GM21717 (cell line): ENCODE results near the gene GRIA1.
"Not testable (repeated sequence)": the region's sequence is repeated elsewhere in the genome, so short reads cannot be mapped to it uniquely, and the experiment has no call there.

Experiments
- ATAC-seq: cut with Tn5 transposase; IDR thresholded peaks from one replicate; pipeline ENCODE4 v1.9.1; 2021; ENCODE audit warnings: mild to moderate bottlenecking, moderate library complexity; ENCODE audit not compliant: unreplicated experiment

The GRIA1 gene

DNA sequence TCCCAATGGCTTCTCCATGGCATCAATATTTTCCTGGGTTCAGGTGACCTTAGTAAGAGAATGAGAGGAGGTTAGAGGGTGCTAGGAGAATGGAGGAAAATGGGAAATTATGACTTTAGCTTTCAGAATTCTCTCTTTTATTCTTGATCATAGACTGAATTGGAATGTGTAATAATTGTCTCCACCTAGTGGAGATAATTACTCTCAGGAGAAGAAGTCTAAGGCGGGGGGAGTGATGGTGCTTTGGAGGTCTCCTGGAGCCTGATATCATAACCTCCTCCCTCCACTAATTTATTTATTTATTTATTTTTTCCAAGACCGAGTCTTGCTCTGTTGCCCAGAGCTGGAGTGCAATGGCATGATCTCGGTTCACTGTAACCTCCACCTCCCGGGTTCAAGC, 221.3 kb downstream of the GRIA1 start:
- no peak for ATAC-seq

DNA sequence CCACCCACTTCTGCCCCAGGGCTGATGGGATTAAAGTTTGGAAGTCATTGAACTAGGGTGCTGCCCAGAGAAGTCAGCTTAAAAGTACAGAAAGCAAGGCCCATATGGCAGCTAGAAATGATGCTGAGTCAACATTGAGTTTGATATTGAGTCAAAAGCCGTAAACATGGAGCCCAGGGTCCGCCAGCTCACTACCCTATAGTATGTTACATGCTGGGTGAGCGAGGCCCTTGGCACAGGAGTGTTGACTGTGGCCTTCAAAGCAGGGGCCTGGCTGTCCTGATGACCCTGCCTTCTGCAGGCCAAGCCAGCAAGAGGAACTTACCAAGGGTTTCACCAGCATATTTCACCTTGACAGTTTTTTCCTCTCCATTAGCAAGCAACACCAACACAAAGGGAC, 222.5 kb downstream of the GRIA1 start:
- ATAC-seq: no peak

DNA sequence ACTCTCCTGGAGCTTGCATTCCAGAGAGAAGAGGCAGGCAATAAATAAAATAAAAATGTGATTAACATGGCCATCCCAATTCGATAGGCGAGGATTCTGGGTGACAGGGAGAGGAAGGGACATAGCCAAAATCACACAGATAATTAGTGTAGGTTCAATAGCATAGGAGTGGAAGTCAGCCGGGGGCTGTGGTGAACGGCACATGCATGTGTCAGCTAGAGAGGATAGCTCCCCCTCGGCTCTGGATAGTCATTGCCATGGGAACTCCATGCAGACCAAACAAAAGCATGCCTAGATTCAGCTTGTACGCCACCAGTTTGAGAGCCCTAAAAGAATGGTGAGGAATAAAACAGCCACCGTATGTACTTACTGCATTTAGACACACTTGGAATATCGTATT, 223.5 kb downstream of the GRIA1 start:
- no peak for ATAC-seq

DNA sequence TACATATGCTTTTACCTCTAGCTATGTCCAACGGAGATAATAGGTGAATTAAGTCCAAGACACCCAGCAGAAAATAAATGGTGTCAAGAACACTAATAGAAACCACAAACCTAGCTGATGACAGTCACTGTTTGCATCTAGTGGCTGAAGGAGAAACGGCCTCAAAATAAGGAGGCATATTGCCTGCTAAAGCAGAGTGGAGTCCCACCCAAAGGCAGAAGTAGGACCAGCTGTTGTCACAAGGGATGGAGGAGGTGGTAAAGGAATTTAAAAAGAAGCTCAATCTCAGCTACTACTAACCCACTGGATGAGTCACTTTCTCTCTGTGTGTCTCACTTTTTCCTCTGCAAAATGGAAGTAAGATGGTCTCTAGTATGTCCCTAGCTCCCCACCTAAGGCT, 224.3 kb downstream of the GRIA1 start:
- ATAC-seq: no peak

DNA sequence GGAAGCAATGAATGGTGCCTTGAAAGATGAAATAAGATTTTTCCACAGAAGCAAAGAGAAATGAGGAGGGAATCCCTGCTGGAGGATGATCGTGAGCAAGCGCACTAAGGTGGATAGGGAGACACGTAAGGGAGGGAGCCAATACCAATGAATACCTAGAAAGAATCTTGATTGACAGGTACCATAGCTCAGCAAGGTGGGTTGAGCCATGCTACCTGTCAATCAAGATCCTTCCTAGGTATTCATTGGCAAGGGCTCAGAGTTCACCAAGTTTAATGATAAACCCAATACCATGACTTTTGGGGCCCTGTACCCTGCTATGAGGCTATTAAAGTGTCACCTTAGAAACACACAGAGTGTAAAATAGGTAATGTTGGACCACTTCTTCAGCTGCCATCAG, 226.8 kb downstream of the GRIA1 start:
- no peak for ATAC-seq

DNA sequence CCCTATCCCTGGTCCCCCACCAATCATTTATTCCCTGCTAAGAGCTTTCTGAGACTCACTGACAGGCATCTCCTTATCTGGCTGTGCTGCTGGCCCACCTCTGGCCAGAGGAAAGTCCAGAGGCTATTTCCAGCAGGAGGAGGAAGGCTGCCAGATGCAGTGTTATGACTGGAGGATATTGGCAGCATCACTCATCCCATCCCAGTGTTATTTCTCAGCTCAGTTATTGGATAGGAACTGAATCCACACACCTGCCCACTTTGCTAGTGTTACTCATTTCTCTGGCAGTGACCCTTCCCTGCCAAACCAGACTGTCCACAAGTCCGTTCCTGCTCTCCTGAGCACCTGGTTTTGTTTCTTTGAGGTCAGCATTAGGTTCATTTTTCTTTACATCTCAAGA, 228.2 kb downstream of the GRIA1 start:
- ATAC-seq: no peak

DNA sequence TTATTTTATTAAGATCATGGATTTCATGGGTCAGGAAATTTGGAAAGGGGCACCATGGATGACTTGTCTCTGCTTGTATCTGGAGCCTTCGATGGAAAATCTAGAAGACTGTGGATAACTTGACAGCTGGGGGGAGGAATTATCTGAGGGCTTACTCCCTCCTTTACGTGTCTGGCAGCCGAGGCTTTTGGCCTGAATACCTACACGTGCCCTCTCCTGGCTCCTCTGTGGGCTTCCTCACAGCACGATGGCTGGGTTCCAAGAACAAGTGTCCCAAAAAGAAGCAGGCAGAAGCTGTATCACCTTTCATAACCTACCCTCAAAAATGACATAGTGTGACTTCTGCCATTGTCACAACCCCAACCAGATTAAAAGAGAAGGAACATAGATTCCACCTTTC, 228.9 kb downstream of the GRIA1 start:
- ATAC-seq: no peak

DNA sequence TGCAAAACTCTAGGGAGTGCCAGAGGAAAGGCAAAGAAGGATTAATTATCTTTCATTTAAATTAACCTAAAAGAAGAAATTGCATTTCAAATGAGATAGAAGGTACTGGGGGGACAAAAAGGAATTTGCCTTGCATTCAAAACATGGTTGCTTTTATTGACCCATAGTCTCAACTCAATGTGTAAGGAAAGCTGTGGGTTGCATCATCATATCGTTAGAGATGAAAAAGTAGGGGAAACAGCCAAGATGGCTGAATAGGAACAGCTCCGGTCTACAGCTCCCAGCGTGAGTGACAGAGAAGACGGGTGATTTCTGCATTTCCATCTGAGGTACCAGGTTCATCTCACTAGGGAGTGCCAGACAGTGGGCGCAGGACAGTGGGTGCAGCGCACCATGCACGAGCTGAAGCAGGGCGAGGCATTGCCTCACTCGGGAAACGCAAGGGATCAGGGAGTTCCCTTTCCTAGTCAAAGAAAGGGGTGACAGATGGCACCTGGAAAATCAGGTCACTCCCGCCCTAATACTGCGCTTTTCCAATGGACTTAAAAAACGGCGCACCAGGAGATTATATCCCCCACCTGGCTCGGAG, 232.6 kb downstream of the GRIA1 start:
- not testable (repeated sequence) for ATAC-seq

DNA sequence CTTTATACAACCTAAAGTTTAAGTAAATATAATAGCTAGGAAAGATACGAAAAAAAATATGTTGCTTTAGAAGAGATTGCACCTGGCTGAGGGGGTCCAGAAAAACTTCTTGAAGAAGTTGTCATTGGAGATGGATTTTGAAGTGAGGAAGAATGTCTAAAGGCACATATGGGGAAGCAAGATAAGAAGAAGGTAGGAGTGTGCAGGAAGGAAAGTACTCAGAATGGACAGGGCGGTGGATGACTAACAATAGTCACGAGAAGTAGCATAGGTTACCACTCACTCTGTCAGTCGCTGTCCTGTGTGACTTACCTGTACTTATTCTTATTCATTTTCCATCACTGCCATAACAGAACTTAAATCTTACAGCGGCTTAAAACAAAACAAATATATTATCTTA, 251.6 kb downstream of the GRIA1 start:
- no peak for ATAC-seq

DNA sequence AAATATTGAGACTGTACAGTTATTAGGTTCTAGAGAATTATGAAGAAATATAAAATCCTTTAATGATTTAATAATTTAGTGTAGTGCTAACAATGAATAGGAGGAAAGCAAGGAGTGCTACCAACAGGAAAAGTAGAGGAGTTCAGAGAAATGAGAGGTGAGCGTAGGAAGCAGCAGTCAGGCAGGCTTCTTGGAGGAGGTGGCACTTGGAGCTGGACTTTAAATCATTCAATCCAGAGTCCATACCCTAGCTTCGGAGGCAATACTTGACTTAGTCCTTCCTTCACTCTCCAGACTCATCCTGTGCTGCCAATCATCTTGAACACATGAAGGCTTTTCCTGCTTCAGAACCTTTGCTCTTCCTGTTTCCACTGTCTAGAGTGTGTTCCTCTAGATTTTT, 254.3 kb downstream of the GRIA1 start:
- no peak for ATAC-seq

DNA sequence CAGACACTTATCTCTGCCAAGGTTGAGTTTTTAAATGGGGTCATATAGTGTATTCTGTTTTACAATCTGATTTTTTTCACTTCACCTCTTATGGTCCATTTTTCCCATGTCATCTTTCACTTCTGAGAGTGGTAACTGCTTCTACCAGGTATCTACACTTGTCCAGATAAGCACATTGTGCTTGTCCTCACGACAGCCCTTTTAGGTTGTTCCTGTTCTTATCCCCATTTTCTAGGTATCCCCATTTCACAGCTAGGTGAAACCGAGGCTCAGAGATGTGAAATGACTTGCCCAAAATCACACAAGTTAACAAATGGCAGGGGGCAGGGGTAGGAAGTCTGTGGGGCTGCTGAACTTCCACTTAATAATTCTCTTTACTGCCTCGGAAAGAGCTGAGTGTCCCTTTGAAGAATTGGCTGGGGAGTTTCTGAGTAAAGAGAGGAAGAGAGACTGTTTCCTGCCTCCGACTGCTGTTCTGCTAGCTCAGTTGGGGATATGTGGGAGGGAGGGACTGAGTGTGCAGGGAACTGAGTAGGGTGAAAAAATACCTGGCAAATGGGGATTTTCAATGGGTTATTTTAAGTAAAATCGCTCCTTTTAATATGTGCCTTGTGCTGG, 255.4 kb downstream of the GRIA1 start:
- ATAC-seq: no peak

DNA sequence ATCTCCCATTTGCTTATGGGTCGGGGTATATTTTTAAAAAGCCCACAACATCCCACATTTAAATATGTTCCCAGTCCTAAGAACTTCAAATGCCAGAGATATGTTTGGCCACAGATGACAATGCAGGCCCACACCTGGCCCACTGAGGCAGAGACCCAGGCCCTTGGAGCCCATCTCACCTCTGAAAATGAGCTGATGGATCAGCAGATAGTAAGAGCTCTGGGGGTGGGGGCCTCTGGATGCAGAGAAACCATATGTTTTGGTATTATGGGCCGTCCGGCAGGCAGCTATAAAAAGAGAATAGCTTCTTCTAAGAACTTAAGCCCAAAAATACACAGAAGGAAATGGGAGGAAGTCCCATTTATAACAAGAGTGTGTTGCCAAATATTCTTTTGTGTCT, 256.0 kb downstream of the GRIA1 start:
- ATAC-seq: no peak

DNA sequence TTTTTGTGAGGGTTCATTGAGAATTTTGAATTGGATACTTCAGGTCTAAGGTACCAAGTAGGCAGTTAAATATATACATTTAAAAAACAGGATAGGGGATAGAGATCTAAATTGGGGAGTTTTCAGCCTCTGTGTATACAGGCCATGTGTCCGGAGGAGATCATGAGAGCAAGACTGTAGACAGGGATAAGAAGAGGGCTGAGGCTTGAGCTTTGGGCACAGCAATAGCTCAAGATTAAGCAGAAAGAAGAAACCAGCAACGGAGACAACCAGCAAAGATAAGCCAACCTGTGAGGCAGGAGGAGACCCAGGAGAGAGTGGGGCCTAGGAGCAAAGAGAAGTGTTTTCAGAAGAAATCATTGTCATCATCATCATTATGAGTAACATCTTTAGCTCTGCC, 258.4 kb downstream of the GRIA1 start:
- ATAC-seq: no peak

DNA sequence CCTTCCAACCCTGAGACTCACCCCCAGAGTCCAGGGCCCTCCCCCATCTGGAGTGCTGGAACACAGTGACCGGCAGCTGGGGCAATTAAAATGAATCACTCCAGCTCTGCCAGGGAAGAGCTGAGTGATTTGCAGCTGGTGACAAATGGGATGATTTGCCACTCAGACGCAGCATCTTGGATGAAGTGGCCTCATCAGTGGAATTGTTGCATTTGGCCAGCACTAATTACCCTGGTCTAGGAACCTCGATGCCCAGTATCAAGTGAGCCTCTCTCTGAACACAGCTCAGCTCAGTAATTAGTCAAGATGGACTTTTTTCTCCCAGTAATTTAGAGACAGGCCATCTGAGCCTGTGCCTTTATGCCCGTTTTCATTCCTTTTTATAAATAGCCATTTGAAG, 259.5 kb downstream of the GRIA1 start:
- no peak for ATAC-seq

DNA sequence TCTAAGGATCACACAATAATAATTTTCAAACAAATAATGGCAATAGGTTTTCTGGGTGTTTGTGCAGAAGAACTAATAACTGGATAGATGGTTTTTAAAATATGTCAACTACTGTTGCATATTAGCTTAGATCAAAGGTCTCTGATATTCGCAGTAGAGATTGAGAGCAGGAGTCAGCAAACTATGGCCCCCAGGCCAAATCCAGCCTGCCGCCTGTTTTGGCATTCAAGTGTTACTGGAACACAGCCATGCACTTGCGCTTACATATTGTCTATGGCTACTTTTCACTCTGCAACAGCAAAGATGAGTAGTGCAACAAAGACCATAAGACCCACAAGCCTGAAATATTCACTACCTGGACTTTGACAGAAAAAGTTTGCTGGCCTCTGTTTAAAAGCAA, 260.8 kb downstream of the GRIA1 start:
- no peak for ATAC-seq

DNA sequence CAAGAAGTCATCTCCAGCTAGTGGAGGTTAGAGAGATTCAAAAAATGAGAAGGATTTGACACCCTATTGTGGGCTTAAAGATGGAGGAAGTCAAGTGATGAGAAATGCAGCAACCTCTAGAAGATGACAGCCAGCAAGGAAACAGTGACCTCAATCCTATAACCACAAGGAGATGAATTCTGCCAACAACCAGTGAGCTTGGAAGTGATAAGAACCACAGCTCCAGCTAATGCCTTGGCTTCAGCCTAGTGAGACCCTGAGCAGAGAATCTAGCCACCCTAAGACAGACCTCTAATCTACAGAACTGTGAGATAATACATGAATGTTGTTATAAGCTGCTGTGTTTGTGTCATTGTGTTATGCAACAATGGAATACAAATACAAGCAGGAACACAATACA, 262.4 kb downstream of the GRIA1 start:
- no peak for ATAC-seq

DNA sequence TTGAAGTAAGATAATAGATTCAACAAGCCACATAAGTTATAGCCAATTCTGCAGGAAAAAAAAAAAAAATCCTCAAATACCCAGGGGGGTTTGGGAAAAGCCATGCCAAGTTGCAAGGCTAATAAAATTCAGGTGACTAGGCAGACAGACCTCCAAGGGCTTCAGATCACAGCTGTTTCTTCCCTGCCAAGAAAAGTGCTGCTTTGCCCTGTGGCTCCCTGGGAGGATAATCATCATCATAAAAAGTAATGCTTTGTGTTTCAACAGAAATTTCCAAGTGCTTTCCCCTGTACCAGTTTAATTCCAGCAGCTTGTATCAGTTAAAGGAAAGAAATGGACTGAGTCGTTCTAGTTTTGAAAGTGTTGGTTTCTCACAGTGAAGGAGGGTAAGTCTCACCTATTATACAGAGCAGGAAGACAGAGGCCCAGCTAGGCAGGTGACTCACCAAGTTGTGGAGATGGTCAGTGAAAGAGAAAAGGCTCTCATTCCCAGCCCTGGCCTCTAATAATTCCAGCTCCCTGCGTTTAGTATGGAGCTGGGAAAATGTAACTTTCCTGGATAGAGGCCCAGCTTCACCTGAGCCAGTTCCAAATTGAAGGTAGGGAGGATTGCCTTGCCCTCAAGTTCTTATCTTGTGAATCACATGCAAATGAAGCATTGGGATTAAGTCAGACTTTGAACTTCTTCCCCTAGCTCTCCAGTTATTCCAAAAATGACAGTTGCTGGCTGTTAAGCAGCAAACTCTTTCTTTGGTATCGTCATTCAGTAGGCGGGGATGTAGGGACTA, 263.4 kb downstream of the GRIA1 start:
- no peak for ATAC-seq

DNA sequence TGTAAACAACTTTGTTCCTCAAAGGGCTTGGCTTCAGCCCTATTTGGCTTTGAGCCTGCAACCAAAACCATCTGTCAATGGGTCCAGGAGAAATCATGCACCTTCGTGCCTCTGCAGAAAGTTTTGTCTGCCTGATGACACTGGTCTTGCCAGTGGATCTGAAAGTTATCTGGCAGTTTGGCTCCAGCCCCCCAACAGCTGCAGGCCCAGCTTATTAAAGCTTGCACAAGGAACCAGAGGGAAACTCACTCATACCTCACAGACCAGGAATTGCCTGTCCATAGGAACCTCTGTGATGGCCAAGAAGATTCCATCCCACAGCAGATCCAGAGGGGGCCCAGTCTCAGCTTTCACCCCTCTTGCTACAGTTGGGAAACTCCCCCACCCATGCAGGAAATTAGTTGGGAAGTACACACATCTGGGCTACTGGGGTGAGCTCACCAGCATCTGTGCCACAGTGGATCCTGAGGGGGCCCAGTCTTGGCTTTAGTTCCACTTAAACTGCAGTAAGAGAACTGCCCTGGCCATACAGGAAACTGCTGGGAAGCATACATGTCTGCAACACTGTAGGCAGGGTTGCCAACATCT, 265.5 kb downstream of the GRIA1 start:
- no peak for ATAC-seq

DNA sequence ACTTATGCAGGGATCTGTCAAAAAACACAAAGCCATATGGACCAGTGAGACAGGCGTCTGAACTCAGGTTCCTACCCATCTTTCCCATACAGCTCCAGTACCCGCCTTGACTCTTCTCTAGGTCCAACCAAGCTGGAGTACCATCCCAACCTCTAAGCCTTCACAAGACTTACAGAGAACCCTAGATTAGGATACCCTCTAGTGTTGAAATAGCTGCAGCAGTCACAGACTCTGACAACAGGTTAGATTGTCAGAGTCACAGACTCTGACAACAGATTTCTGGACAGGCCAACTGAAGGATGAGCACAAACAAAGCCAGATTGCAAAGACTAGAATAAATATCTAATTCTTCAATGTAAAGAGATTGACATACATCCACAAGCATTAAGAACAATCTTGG, 266.1 kb downstream of the GRIA1 start:
- no peak for ATAC-seq

DNA sequence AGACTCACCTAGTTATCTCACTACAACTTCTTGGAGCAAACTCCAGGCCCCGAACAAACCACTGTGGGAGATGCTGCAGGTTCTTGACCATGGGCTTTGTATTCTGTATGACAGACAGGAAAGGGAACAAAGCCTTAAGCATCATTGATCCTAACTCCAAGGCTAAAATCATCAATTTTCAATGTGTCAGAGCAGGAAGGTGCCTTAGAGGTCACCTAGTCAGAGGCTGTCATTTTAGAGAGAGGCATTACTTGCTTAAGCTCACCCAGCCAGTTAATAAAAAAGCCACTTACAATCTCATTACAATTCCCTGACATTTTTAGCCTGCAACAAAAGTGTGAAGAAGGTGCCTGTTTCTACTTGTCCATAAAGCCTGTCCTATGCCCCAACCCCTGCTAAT, 275.5 kb downstream of the GRIA1 start:
- no peak for ATAC-seq

DNA sequence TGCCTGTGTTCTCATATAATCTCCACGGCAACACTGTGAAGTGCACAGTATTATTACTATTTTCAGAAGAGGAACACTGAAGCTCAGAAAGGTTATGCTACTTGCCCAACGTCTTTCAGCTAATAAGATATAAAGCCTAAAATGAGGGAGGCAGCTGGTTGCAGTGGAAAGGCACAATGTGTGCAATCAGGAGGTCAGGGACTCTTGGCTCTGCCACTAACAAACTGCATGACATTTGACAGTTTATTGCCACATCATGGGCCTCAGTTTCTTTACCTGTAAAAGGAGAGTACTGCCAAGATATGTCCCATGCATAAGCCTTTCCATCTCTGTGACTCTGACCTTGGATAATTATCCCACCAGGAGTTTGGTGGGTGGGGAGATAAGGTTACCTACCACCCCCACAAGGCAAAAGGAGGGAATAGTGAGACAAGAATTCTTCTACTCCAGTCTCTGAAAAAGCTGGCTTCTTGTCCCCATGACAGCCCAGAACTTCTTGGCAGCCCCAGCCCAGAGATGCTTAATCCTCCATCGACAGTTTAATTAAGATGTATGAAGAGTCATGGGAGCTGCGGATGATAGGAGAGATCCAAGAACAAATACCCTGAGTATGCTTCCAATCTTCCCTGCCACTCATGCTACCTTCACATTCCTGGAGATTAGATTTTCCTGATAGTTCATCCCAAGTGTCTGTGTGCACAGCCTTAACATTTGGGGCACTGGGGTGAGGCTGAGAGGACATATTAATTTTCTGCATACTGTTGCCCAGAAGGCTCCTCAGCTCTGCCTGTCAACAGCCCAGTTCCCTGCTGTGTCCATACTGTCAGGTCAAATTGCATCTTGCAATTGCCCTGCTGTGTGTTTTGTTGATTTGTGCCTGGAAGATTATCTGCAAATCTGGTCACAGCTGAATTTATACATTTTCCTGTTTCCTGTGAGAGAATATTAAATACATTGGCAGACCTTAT, 277.0 kb downstream of the GRIA1 start:
- ATAC-seq: no peak
